ENCODE measurements around the gene BLOC1S1.

BLOC1S1 gene

GRCh38 chr12:55707219-55707671, 8.6 kb upstream of the BLOC1S1 start:
- FAIRE-seq (no peak), DNase-seq (ENCODE audit: extremely low spot score, insufficient read length, low read depth) (no peak)

DNA sequence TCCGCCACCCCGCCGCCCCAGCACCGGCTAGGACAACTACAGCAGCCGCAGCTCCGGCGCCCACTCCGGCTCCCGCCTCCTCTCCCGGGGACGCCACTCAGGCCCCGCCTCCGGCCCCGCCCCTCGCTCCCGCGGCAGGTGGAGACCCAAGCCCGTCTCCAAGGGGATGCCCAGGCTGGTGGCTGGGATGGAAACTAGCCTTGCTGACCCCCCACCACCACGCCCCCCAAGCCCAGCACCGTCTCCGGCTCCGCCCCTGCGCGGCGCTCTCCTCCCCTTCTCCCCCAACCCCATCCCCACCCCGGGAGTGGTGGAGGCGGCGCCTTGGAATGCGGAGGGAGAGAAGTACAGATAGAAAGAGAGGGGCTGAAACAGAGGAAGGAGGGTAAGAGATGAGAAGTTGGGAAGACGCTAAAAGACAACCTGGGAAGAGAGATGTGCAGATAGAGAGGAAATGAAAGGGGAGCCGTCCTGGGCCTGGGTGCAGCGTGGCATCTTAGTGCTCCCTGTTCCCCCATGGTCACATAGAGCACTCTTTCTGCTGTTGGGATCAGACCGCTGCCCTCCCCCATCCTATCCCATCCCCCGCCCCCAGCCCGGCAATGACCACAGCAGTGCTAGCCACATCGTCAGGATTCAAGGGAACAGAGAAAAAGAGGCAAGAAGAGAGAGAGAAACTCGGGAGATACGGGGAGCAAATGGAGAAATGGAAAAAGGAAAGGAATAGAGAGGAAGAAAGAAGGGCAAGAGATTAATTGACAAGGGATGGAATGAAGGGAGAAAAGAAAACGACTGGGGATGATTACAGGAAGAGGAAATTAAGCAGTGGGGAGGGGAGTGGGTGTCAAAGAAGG, 7.8 kb upstream of the BLOC1S1 start, which contains the start of gene ITGA7:
ITGA7 (minus strand) TSS at position 64 of the 854 bp plus-strand sequence. CDS start 222 bp downstream, outside the sequence.
- DNase-seq (ENCODE audit: extremely low spot score, insufficient read length, low read depth) (no peak), FAIRE-seq (no peak)

GRCh38 chr12:55708695-55709233, 7.1 kb upstream of the BLOC1S1 start:
- FAIRE-seq, result no peak
- DNase-seq (ENCODE audit: extremely low spot score, insufficient read length, low read depth), result no peak

DNA sequence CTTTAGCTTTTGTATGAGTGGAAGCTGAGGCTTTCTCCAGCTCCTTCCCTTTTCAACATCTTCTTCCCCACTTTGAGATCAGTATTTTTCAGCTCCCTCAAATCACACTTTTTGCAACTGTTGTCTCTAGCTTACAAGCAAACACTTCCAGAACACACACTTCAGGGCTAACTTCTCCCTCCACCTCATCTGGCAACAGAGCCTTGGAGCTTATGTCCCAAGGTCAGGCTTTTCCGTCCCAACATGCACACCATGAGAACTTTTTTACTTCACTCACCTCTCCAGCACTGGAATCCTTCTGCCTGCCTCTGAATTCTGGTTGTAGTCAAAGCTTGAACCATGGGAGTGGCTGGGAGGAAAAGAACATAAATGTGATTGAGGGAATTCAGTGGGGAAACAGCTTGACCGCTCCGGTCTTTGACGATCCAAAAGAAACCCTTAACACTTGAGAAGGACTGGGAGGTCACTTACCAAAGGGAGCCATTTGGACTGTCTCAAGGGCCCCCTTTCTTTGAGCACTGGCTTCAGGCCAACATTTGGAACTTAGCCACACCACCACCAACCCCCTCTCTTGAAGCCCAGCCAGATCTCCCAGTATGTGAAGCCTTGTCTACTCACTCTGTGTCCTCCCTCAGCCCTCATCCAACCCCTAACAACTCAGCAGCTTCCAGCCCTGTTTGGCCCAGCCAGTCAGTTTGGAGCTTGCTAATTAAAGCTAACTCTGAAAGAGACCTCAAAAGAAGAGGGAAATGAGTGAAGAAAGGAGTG, 3.9 kb upstream of the BLOC1S1 start:
- no peak for DNase-seq (ENCODE audit: extremely low spot score, insufficient read length, low read depth)

GRCh38 chr12:55712700-55713415, 3.0 kb upstream of the BLOC1S1 start:
- FAIRE-seq, result no peak
- no peak for DNase-seq (ENCODE audit: extremely low spot score, insufficient read length, low read depth)

More for the DNA sequence above, 3.9 kb upstream of the BLOC1S1 start:
- no peak for FAIRE-seq

DNA sequence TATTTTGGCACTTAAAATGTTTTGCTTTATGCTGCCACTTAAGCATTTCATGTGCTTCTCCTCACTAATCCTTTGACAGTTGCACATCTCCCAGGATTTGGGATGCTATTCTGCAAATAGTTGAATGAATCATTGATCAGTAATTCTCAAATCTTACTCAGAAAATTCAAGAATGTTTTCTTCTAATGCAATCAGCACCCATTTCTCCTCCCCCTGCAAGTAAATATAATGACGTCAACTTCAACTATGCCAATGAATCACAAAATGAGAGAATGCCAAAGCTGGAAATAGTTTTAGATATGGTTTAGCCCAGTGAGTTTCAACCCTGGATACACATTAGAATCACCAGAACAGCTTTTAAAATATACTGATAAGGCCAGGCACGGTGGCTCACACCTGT, 2.1 kb upstream of the BLOC1S1 start:
- FAIRE-seq (no peak), DNase-seq (ENCODE audit: extremely low spot score, insufficient read length, low read depth) (no peak)

- no peak for DNase-seq (ENCODE audit: extremely low spot score, insufficient read length, low read depth)
These were observed 579 bp upstream of the BLOC1S1 start for GRCh38 chr12:55715169-55715764.

DNA sequence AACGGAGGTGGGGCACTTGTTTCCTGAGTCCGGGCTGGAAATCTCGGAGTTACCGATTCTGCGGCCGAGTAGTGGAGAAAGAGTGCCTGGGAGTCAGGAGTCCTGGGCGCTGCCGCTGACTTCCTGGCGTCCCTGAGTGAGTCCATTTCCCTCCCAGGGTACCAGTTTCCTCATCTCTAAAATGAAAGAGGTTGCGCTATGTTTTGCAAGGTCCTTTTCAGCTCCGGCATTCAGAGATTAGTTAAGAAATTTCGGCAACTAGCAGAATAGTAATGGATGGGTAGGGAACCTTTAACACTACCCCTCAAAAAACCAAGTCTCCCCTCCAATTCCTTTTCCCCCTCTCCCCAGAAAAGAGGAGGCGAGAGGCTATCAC, 724 bp downstream of the BLOC1S1 start:
- no peak for DNase-seq (ENCODE audit: extremely low spot score, insufficient read length, low read depth)
- FAIRE-seq, result no peak

More at GRCh38 chr12:55715169-55715764, 579 bp upstream of the BLOC1S1 start:
- FAIRE-seq, result no peak

DNA sequence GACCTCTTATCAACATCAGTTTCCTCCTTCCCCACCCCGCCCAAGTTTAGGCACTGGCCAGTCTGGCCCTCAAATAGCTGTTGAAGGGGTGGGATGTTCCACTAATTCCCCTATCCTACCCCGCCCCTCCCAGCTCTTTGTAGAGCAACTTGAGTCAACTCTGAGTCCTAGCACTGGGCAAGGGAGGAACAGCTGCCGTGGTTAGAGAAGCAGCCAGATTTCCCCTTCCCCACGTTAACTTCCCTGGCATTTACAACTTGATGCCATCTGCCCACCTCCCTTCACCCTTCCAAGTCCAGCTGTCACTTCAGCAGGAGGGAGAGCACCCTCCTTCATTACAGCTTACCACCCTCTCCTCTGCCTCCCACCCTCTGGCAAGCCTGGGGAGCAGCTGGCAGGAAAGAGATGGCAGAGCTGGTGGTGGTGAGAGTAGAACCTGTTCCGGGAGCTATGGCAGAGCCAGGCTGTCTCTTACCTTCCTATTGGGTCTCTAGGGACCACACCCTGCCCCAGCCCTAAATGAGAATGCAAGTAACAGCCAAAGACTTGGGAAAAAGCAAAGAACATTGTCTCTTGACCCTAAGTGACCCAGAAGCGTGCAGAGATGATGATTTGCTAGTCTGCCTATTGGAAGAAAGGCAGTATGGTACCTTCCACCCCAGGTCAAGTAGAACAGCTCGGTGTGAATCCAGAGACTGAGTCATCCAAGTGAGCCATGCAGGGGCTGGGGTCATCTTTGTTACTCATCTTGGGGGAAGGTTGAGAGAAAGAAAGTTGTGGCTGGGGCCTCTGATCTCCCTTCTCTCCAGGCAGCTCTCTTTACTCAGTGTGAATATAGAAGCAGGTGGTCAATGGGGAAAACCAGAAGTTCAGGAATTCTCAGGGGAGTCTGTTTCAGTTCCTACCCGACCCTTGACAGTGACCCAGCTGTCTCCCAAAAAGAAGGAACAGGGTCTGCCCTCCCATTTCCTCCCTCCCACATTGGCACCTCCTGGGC, 1.5 kb downstream of the BLOC1S1 start:
- DNase-seq (ENCODE audit: extremely low spot score, insufficient read length, low read depth) (no peak), FAIRE-seq (no peak)

DNA sequence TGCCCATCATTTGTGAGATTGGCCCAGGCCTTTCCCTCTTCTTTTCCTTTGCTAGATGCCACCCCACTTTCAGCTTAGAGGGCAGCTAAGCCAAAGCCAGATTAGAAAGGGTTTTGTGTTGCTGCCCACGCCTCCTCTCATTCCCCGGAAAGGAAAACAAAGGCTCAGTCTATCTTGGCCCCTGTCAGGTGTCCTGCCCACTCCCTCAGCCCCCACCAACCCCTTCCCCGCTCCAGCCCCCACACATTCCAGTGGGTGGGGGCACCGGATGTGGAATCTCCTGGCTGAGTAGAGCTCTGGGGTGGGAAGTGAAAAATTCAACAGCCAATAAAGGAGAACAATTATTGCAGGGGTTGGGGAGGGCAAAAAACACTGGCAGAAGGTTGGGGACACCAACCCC, 2.2 kb downstream of the BLOC1S1 start:
- FAIRE-seq (no peak), DNase-seq (ENCODE audit: extremely low spot score, insufficient read length, low read depth) (no peak)

DNA sequence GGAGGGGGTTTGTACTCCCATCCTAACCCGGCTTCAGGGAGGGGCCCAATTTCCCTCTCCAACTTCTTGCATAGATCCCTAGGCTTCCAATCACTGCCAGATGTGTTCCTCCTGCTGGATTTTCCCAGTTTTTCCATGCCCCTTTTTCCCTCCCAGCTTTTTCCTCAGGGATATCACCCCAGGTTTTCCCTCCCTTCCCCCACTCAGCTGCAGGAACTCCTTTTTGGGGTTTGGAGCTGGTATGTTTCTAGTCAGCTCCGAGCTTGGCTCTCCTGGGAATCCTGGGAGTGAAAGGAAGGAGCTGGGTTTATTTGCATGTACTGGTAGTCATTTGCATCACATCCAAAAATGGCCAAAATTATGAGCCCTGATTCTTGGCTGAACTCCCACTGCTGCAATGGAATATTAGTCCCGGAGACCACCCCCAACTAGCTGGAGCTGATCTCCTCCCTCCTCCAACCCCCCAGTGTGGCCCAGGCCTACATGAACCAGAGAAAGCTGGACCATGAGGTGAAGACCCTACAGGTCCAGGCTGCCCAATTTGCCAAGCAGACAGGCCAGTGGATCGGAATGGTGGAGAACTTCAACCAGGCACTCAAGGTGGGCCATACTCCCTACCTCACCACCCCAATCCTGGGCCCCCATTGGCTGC, 2.9 kb downstream of the BLOC1S1 start:
- DNase-seq (ENCODE audit: extremely low spot score, insufficient read length, low read depth) (no peak), FAIRE-seq (no peak)

- DNase-seq (ENCODE audit: extremely low spot score, insufficient read length, low read depth) (no peak), FAIRE-seq (no peak)
These were observed 3.5 kb downstream of the BLOC1S1 start for GRCh38 chr12:55719371-55719770.

DNA sequence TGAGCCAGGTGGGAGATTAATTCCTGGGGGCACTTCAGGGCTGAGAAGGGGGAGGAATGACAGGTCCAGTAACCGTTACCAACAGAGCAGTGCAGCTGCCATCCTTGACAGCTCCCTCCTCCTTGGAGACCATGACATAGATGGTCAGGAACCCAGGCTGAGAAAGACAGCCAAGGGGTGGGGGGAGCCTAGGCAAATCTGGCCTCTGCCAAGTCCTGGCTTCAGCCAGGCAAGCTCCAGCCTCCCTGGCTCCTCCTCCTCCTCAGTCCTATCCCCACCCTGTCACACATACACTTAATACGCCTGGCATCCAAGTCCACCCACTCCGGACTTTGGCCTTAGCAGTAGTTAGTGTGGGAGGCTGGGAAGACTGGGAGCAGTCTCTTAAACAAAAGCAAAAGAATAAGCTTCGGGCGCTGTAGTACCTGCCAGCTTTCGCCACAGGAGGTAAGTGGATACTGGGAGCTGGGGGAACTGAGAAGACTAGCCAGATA, 4.3 kb downstream of the BLOC1S1 start, which contains the start of gene RDH5:
RDH5 (plus strand) TSS at position 323 of the 494 bp plus-strand sequence. CDS start 792 bp downstream, outside the sequence.
- DNase-seq (ENCODE audit: extremely low spot score, insufficient read length, low read depth), result no peak
- FAIRE-seq, result no peak

- FAIRE-seq, result no peak
These were observed 5.1 kb downstream of the BLOC1S1 start for GRCh38 chr12:55720894-55721444.

DNA sequence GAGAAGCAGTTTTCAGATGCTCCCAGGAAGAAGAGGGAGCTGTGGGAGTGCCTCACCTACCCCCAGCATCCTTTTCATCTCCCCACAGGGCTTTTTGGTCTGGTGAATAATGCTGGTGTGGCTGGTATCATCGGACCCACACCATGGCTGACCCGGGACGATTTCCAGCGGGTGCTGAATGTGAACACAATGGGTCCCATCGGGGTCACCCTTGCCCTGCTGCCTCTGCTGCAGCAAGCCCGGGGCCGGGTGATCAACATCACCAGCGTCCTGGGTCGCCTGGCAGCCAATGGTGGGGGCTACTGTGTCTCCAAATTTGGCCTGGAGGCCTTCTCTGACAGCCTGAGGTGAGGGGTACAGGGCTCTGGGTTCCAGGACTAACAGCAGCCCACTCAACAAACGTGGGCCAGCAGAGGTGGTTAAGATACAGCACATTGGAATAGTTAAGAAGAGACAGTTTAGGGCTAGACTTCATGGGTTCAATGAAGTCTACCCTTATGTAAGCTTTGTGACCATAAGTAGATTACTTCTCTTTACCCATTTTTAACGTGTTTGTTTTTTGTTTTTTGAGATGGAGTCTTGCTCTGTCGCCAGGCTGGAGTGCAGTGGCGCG, 5.9 kb downstream of the BLOC1S1 start:
- DNase-seq (ENCODE audit: extremely low spot score, insufficient read length, low read depth), result no peak
- FAIRE-seq, result no peak

More at GRCh38 chr12:55720894-55721444, 5.1 kb downstream of the BLOC1S1 start:
- no peak for DNase-seq (ENCODE audit: extremely low spot score, insufficient read length, low read depth)

DNA sequence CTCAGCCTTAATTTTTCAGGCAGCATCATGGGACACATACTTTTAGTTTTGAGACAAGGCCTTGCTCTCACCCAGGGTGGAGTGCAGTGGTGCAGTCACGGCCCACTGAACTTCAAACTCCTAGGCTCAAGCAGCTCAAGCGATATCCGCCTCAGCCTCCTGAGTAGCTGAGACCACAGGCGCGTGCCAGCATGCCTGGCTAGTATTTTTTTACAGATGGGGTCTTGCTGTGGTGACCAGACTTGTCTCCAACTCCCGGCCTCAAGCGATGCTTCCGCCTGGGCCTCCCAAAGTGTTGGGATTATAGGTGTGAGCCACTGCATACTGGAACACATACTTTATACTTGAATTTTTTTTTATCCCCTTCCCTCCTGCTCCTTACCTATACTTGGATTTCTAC, 7.1 kb downstream of the BLOC1S1 start:
- DNase-seq (ENCODE audit: extremely low spot score, insufficient read length, low read depth), result no peak
- no peak for FAIRE-seq
